IMR-90 (cell line): ENCODE results near the gene RAC2. TPM values are rescaled to one million over a fixed set of nuclear protein-coding genes. Genes with fewer than 3 reads are reported as not detected.

ENCODE experiments used
- ATAC-seq: fragments of 200-7000 bp; cut with Tn5 transposase; 2 replicates; pipeline ENCODE4 v1.9.1; 2020; ENCODE audit warnings: low read depth, mild to moderate bottlenecking, moderate library complexity
- BruUV-seq: library from RNA; stranded (reverse); fragments of 400-500 nt; replicated peaks from 2 replicates; lab custom pipeline; 2021; lab: Mats Ljungman, UMichigan
- CTCF ChIA-PET: fragments of 300-600 bp; formaldehyde crosslinking; extraction: SDS; loops from one replicate; lab custom pipeline; 2021; ENCODE audit warnings: antibody characterized with exemption; lab: Yijun Ruan, JAX
- POLR2A ChIA-PET: fragments of 300-600 bp; sonication (Branson Sonifier 250); formaldehyde crosslinking; loops from one replicate; lab custom pipeline; 2022; ENCODE audit warnings: antibody characterized with exemption; ENCODE audit not compliant: unreplicated experiment; lab: Charles Lee
- DNase-seq: peaks from one replicate; pipeline ENCODE4 v3.0.0; 2013
- H2AFZ ChIP-seq: replicated peaks from 2 replicates; pipeline ENCODE3; 2013; ENCODE audit warnings: low read length, mild to moderate bottlenecking; ENCODE audit not compliant: poor library complexity
- H2AK5ac ChIP-seq: 2 replicates; pipeline ENCODE4 v1.6.1; 2013; ENCODE audit warnings: low read depth, low read length, inconsistent platforms
- H2AK9ac ChIP-seq: replicated peaks from 2 replicates; pipeline ENCODE3; 2013; ENCODE audit warnings: mild to moderate bottlenecking, low read depth, low read length, moderate library complexity; ENCODE audit not compliant: poor library complexity
- H2BK120ac ChIP-seq: 2 replicates; pipeline ENCODE4 v1.6.1; 2013; ENCODE audit warnings: low read depth, low read length, inconsistent platforms
- H2BK15ac ChIP-seq: 3 replicates; pipeline ENCODE4 v1.6.1; 2013; ENCODE audit warnings: low read depth, low read length, inconsistent platforms
- H2BK20ac ChIP-seq: 2 replicates; pipeline ENCODE4 v1.6.1; 2013; ENCODE audit warnings: low read depth, mild to moderate bottlenecking, inconsistent platforms, low read length, moderate library complexity
- H2BK5ac ChIP-seq: 2 replicates; pipeline ENCODE4 v1.6.1; 2013; ENCODE audit warnings: mild to moderate bottlenecking, low read depth, low read length, inconsistent platforms; ENCODE audit not compliant: poor library complexity, severe bottlenecking
- H3K14ac ChIP-seq: replicated peaks from 2 replicates; pipeline ENCODE4 v1.6.1; 2013; ENCODE audit warnings: low read depth, low read length, inconsistent platforms
- H3K18ac ChIP-seq: 2 replicates; pipeline ENCODE4 v1.6.1; 2013; ENCODE audit warnings: low read depth, low read length, control low read depth
- H3K23ac ChIP-seq: 2 replicates; pipeline ENCODE4 v1.6.1; 2013; ENCODE audit warnings: low read depth, low read length, inconsistent platforms
- H3K27ac ChIP-seq: 2 replicates; pipeline ENCODE4 v1.5.1; 2013; ENCODE audit warnings: mild to moderate bottlenecking, control low read depth, low read length; ENCODE audit not compliant: insufficient read depth
- H3K27me3 ChIP-seq: 2 replicates; pipeline ENCODE4 v1.6.1; 2013; ENCODE audit warnings: low read length; ENCODE audit not compliant: control insufficient read depth, insufficient read depth
- H3K36me3 ChIP-seq: 2 replicates; pipeline ENCODE4 v1.6.1; 2013; ENCODE audit warnings: low read length, mixed read lengths; ENCODE audit not compliant: control insufficient read depth, insufficient read depth
- H3K4ac ChIP-seq: 2 replicates; pipeline ENCODE4 v1.6.1; 2013; ENCODE audit warnings: low read depth, low read length, inconsistent platforms
- H3K4me1 ChIP-seq: 2 replicates; pipeline ENCODE4 v1.6.1; 2013; ENCODE audit warnings: low read length, mixed read lengths; ENCODE audit not compliant: control insufficient read depth, insufficient read depth
- H3K4me2 ChIP-seq: 2 replicates; pipeline ENCODE4 v1.6.1; 2013; ENCODE audit warnings: low read depth, mild to moderate bottlenecking, control low read depth, low read length, moderate library complexity
- H3K4me3 ChIP-seq: 2 replicates; pipeline ENCODE4 v1.5.1; 2013; ENCODE audit warnings: low read depth, mild to moderate bottlenecking, control low read depth, low read length, moderate library complexity; ENCODE audit not compliant: insufficient read depth
- H3K56ac ChIP-seq: 2 replicates; pipeline ENCODE4 v1.6.1; 2013; ENCODE audit warnings: low read length, inconsistent platforms; ENCODE audit not compliant: insufficient read depth; ENCODE audit errors: extremely low read depth
- H3K79me1 ChIP-seq, 2 experiments: 2 replicates each; pipeline ENCODE4 v1.6.1; 2013; ENCODE audit warnings: low read length in 2 of 2, inconsistent platforms in 1 of 2, low read depth in 1 of 2
- H3K9ac ChIP-seq: 2 replicates; pipeline ENCODE4 v1.6.1; 2013; ENCODE audit warnings: low read depth, low read length, control low read depth
- H3K9me1 ChIP-seq: 2 replicates; pipeline ENCODE4 v1.6.1; 2013; ENCODE audit warnings: low read length, inconsistent platforms; ENCODE audit not compliant: insufficient read depth
- H3K9me3 ChIP-seq: 2 replicates; pipeline ENCODE4 v1.6.1; 2013; ENCODE audit warnings: low read length; ENCODE audit not compliant: control insufficient read depth, insufficient read depth
- H4K20me1 ChIP-seq: 2 replicates; pipeline ENCODE4 v1.6.1; 2013; ENCODE audit warnings: low read length, inconsistent platforms; ENCODE audit not compliant: insufficient read depth
- H4K5ac ChIP-seq: 2 replicates; pipeline ENCODE4 v1.6.1; 2013; ENCODE audit warnings: mild to moderate bottlenecking, low read depth, low read length, control low read depth
- H4K8ac ChIP-seq, 2 experiments: 2 replicates each; pipeline ENCODE4 v1.6.1; 2013; ENCODE audit warnings: low read depth in 2 of 2, low read length in 2 of 2, control low read depth in 1 of 2, inconsistent platforms in 1 of 2
- H4K91ac ChIP-seq: 2 replicates; pipeline ENCODE4 v1.6.1; 2013; ENCODE audit warnings: low read depth, low read length, inconsistent platforms; ENCODE audit not compliant: insufficient read depth
- BHLHE40 ChIP-seq: fragments of 150-350 bp; IDR thresholded peaks from 2 replicates; pipeline ENCODE4 v1.6.1; 2016; ENCODE audit warnings: mild to moderate bottlenecking, low read depth, low read length
- FOS ChIP-seq: fragments of 150-350 bp; IDR thresholded peaks from 2 replicates; pipeline ENCODE4 v1.6.1; 2016; ENCODE audit warnings: low read depth, low read length
- POLR2A ChIP-seq: IDR thresholded peaks from 2 replicates; pipeline ENCODE4 v1.6.1; 2012; ENCODE audit warnings: mild to moderate bottlenecking, low read depth, low read length
- RAD21 ChIP-seq: IDR thresholded peaks from 2 replicates; pipeline ENCODE4 v1.6.1; 2012; ENCODE audit warnings: low read length, improper control_type of control experiment
- WGBS, 2 experiments: methylation state at CpG; one replicate each; pipeline versions ENCODE4 v1.1.5 to v1.1.7; 2013; ENCODE audit warnings: missing lambda C conversion rate in 2 of 2; ENCODE audit not compliant: insufficient read length in 1 of 2; ENCODE audit errors: extremely low coverage in 2 of 2; 5-methylcytosine and 5-hydroxymethylcytosine counted together
- dilution Hi-C: fragments of 300-500 bp; cut with HindIII; formaldehyde crosslinking; loops from one replicate; pipeline ENCODE4 v1.14.3; 2018; ENCODE audit warnings: low sequenced_read_pairs; ENCODE audit not compliant: unreplicated experiment
- in situ Hi-C: fragments of 300-500 bp; cut with MboI; formaldehyde crosslinking; loops from 3 replicates; pipeline ENCODE4 v1.14.3; 2019; ENCODE audit warnings: low sequenced_read_pairs, inconsistent platforms, mixed read lengths
- intact Hi-C: fragments of 100-400 bp; cut with micrococcal nuclease; formaldehyde crosslinking; loops from 2 replicates; pipeline ENCODE4 v1.10.0; 2022
- polyA plus RNA-seq, 3 experiments: library from polyadenylated mRNA; depleted of rRNA; stranded (reverse); fragments of >200 nt; gene quantifications; 2 replicates each; pipeline ENCODE4 v1.2.3, GENCODE V29; 2012; ENCODE audit warnings: low replicate concordance in 1 of 3
- total RNA-seq: library from RNA; depleted of rRNA; stranded (reverse); fragments of >200 nt; gene quantifications from 2 replicates; pipeline ENCODE4 v1.2.3, GENCODE V29; 2012

RAC2 gene
- total and polyA plus RNA-seq, 2 of the 4 experiments (the other 2 are of a cell fraction), result 10.0 to 72.3 TPM

DNA sequence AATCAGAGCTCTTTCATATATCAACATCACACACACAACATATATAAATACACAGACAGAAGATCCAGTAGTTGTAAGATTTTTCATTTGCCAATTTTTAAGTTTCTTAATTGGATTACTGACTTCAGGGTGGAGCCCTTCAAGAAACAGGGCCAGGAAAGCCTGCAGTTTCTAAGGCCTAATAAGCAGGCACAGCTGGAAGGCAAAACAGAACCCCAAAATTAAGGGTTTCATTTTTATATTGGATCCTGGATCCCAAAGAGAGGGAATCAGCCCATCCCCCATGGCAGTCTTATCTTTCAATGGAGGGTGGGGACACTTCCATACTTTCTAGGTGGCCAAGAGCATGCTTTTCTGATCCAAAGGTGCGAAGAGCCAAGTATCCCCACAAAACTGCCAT lies 51.3 kb downstream of the RAC2 start:
- ChIA-PET CTCF (interaction anchor here (0.6 kb wide), 1 partner anchor 90 kb away, joined by 3 read pairs; no protein-coding TSS in a partner anchor), POLR2A (interaction anchor here (0.6 kb wide), 1 partner anchor 1426 kb away, joined by 3 read pairs; no protein-coding TSS in a partner anchor)

More for the DNA sequence above, 51.3 kb downstream of the RAC2 start:
- peaks cover 21% of the 10 kb centered on the region for H3K4me1 ChIP-seq
- DNase-seq (no peak), ATAC-seq (no peak)
- H3K4ac ChIP-seq, result no peak overlapping the region
- H3K14ac ChIP-seq, result no peak overlapping the region
- WGBS, 2 experiments, result no CpG with 5 or more reads among the region's 1 CpG
- H2BK5ac ChIP-seq, result no peak overlapping the region
- no peak overlapping the region for H4K5ac ChIP-seq
- no peak overlapping the region for H2BK15ac ChIP-seq
- H2AFZ ChIP-seq, result no peak overlapping the region
- no peak overlapping the region for H3K9ac ChIP-seq
- no peaks in the 10 kb centered on the region for H3K36me3 ChIP-seq
- H3K27me3 ChIP-seq, result no peaks in the 10 kb centered on the region
- no peaks in the 10 kb centered on the region for H4K20me1 ChIP-seq
- TF ChIP-seq RAD21 (no peak), BHLHE40 (no peak), FOS (no peak), POLR2A (no peak)
- no peak overlapping the region for H3K23ac ChIP-seq
- no peak overlapping the region for H3K27ac ChIP-seq
- no peak overlapping the region for H4K8ac ChIP-seq
- peaks cover 5% of the 10 kb centered on the region for H3K9me1 ChIP-seq
- no peak overlapping the region for H3K4me2 ChIP-seq
- peaks cover 0 to under 1% of the 10 kb centered on the region in 2 experiments; a peak in 1 of 4 replicates for H3K79me1 ChIP-seq
- no peak overlapping the region for H2AK9ac ChIP-seq
- H3K18ac ChIP-seq, result no peak overlapping the region
- no peak overlapping the region for H3K56ac ChIP-seq
- intact Hi-C loops, result no loop called here
- no peak overlapping the region for H2BK20ac ChIP-seq
- H2AK5ac ChIP-seq, result no peak overlapping the region
- in situ Hi-C loops, result no loop called here
- H2BK120ac ChIP-seq, result no peak overlapping the region
- no TSS peak for BruUV-seq
- dilution Hi-C loops, result no loop called here
- H4K91ac ChIP-seq, result no peak overlapping the region
- H3K9me3 ChIP-seq, result no peaks in the 10 kb centered on the region
- no peak overlapping the region for H3K4me3 ChIP-seq
